B cell (primary cell): ENCODE results near the gene RTTN. TPM values are rescaled to one million over a fixed set of nuclear protein-coding genes. Genes with fewer than 3 reads are reported as not detected.

Experiments
- ATAC-seq: fragments of 200-7000 bp; cut with Tn5 transposase; one replicate; pipeline ENCODE4 v1.10.0; 2021; ENCODE audit warnings: low read depth, mild to moderate bottlenecking, moderate number of reproducible peaks, moderate library complexity
- CTCF ChIA-PET: fragments of 350-600 bp; sonication (Branson Sonifier 250); formaldehyde crosslinking; loops from one replicate; lab custom pipeline; 2021; ENCODE audit warnings: antibody characterized with exemption, inconsistent platforms; lab: Charles Lee
- POLR2A ChIA-PET: fragments of 350-600 bp; sonication (Branson Sonifier 250); formaldehyde crosslinking; loops from one replicate; lab custom pipeline; 2021; ENCODE audit warnings: antibody characterized with exemption; lab: Charles Lee
- DNase-seq: peaks from one replicate; pipeline ENCODE4 v3.0.0; 2013
- H2AFZ ChIP-seq: 2 replicates; pipeline ENCODE4 v1.6.1; 2012; ENCODE audit warnings: mild to moderate bottlenecking, low read depth, low read length; ENCODE audit not compliant: insufficient read depth, poor library complexity, severe bottlenecking
- H3K27ac ChIP-seq, 2 donors: 1 replicate in 1 of 2; 2 replicates in 1 of 2; pipeline ENCODE4 v1.5.1; 2012 to 2013; ENCODE audit warnings: low read length in 2 of 2, mild to moderate bottlenecking in 2 of 2, moderate library complexity in 1 of 2
- H3K27me3 ChIP-seq, 4 experiments: fragments of 200-600 bp in 1 of 4; sonication (generic) in 1 of 4; replicated peaks in 1 of 4; 1 replicate in 2 of 4; 2 replicates in 2 of 4; pipeline versions ENCODE4 v1.6.1 to v1.7.0; 2013 to 2016; ENCODE audit warnings: low read length in 3 of 4, mild to moderate bottlenecking in 2 of 4, mixed read lengths in 1 of 4, moderate library complexity in 1 of 4; ENCODE audit not compliant: insufficient read depth in 4 of 4, control insufficient read depth in 3 of 4; ENCODE audit errors: control extremely low read depth in 1 of 4
- H3K36me3 ChIP-seq, 2 experiments: replicated peaks in 1 of 2; 1 replicate in 1 of 2; 2 replicates in 1 of 2; pipeline versions ENCODE4 v1.6.1 to v1.7.1; 2013; ENCODE audit warnings: low read length in 1 of 2; ENCODE audit not compliant: insufficient read depth in 2 of 2, control insufficient read depth in 1 of 2; ENCODE audit errors: control extremely low read depth in 1 of 2, extremely low read depth in 1 of 2
- H3K4me1 ChIP-seq, 2 donors: fragments of 200-600 bp in 1 of 2; sonication (generic) in 1 of 2; 1 replicate in 1 of 2; 2 replicates in 1 of 2; pipeline versions ENCODE4 v1.5.1 to v1.6.1; 2013 to 2017; ENCODE audit warnings: low read length in 2 of 2; ENCODE audit not compliant: control insufficient read depth in 2 of 2, insufficient read depth in 2 of 2
- H3K4me2 ChIP-seq: replicated peaks from 2 replicates; pipeline ENCODE3; 2012; ENCODE audit warnings: mild to moderate bottlenecking, low read depth, low read length; ENCODE audit not compliant: poor library complexity, severe bottlenecking
- H3K4me3 ChIP-seq, 5 experiments: fragments of 200-600 bp in 1 of 5; sonication (generic) in 1 of 5; 1 replicate in 3 of 5; 2 replicates in 2 of 5; pipeline versions ENCODE4 v1.5.1 to v1.7.0; 2011 to 2016; ENCODE audit warnings: low read length in 4 of 5, mild to moderate bottlenecking in 4 of 5, low read depth in 2 of 5, control low read depth in 1 of 5, moderate library complexity in 1 of 5; ENCODE audit not compliant: insufficient read depth in 1 of 5; ENCODE audit errors: control extremely low read depth in 1 of 5, extremely low read depth in 1 of 5
- H3K79me2 ChIP-seq: fragments of 200-600 bp; sonication (generic); one replicate; pipeline ENCODE4 v1.6.0; 2016; ENCODE audit warnings: low read length; ENCODE audit not compliant: control insufficient read depth, insufficient read depth
- H3K9ac ChIP-seq: fragments of 200-600 bp; sonication (generic); 2 replicates; pipeline ENCODE4 v1.6.1; 2017; ENCODE audit warnings: mild to moderate bottlenecking, low read length, moderate library complexity
- H3K9me3 ChIP-seq, 3 donors: one replicate each; pipeline versions ENCODE4 v1.6.1 to v1.7.1; 2013; ENCODE audit warnings: low read length in 2 of 3; ENCODE audit not compliant: control insufficient read depth in 2 of 3, insufficient read depth in 1 of 3; ENCODE audit errors: control extremely low read depth in 1 of 3
- H4K20me1 ChIP-seq: 2 replicates; pipeline ENCODE4 v1.6.0; 2012; ENCODE audit warnings: mild to moderate bottlenecking, low read length; ENCODE audit not compliant: insufficient read depth, control insufficient read depth, poor library complexity, severe bottlenecking
- H3K27ac Mint-ChIP-seq: one replicate; pipeline ENCODE4 v1.8.0; 2021; ENCODE audit warnings: mixed read lengths
- H3K27me3 Mint-ChIP-seq: one replicate; pipeline ENCODE4 v1.8.0; 2021; ENCODE audit warnings: mixed read lengths
- H3K4me1 Mint-ChIP-seq: one replicate; pipeline ENCODE4 v1.8.0; 2021; ENCODE audit warnings: mixed read lengths
- H3K4me3 Mint-ChIP-seq: one replicate; pipeline ENCODE4 v1.8.0; 2021; ENCODE audit warnings: mixed read lengths
- H3K9me3 Mint-ChIP-seq: one replicate; pipeline ENCODE4 v1.8.0; 2022; ENCODE audit warnings: mixed read lengths; ENCODE audit not compliant: insufficient read depth
- CTCF ChIP-seq: fragments of 200-600 bp; IDR thresholded peaks from one replicate; pipeline ENCODE4 v1.8.0; 2022; ENCODE audit warnings: antibody characterized with exemption, mild to moderate bottlenecking
- EZH2 ChIP-seq: IDR thresholded peaks from 2 replicates; pipeline ENCODE4 v1.6.1; 2012; ENCODE audit warnings: borderline replicate concordance, low read depth, mild to moderate bottlenecking, moderate library complexity, low read length; ENCODE audit not compliant: insufficient read depth, poor library complexity, severe bottlenecking
- WGBS: methylation state at CpG from one replicate; pipeline ENCODE4 v1.1.5; 2013; ENCODE audit warnings: missing lambda C conversion rate; ENCODE audit not compliant: insufficient coverage; 5-methylcytosine and 5-hydroxymethylcytosine counted together
- intact Hi-C: fragments of 100-400 bp; cut with micrococcal nuclease; formaldehyde crosslinking; loops from one replicate; pipeline ENCODE4 v1.10.0; 2022
- polyA plus RNA-seq: library from polyadenylated mRNA; depleted of rRNA; stranded (reverse); fragments of >200 nt; gene quantifications from 2 replicates; pipeline ENCODE4 v1.2.3, GENCODE V29; 2012
- total RNA-seq, 2 donors: library from RNA; stranded (reverse); fragments of 120-200 nt in 1 of 2; gene quantifications; 1 replicate in 1 of 2; 2 replicates in 1 of 2; pipeline versions ENCODE4 v1.2.3 to v1.2.4, GENCODE V29; 2013 to 2022

RTTN gene
- total and polyA plus RNA-seq, 2 donors (not counting 1 experiment from before 2014, with no cell fraction given) = 10.0 to 41.2 TPM

- 100% methylated on average over 1 of the region's 1 CpG for WGBS
- intact Hi-C loops = loop anchor here (10.0 kb wide), 1 partner anchor 1375 kb away; the partner anchor contains the start of gene TMX3
- Mint-ChIP-seq H3K4me3 (no peak overlapping the region), H3K9me3 (peaks cover 2% of the 10 kb centered on the region), H3K4me1 (no peaks in the 10 kb centered on the region), H3K27ac (no peak overlapping the region), H3K27me3 (no peaks in the 10 kb centered on the region)
- no peak for ATAC-seq
- Histone ChIP-seq H4K20me1 (no peaks in the 10 kb centered on the region), H3K9ac (no peak overlapping the region), H2AFZ (no peak overlapping the region), H3K27me3 (no peaks in the 10 kb centered on the region), H3K27ac (no peak overlapping the region), H3K4me3 (no peak overlapping the region), H3K4me1 (no peaks in the 10 kb centered on the region), H3K4me2 (no peak overlapping the region), H3K9me3 (no peaks in the 10 kb centered on the region), H3K36me3 (peaks cover 0 to 3% of the 10 kb centered on the region in 2 experiments), H3K79me2 (no peaks in the 10 kb centered on the region)
- POLR2A ChIA-PET = no interaction called here
- CTCF ChIA-PET = interaction anchor here (0.6 kb wide), 1 partner anchor 343 kb away, joined by 4 read pairs; no protein-coding TSS in a partner anchor
- no peak for DNase-seq
- TF ChIP-seq EZH2 (no peak), CTCF (no peak)
Measured at GRCh38 chr18:70089858-70090257, 115.6 kb downstream of the RTTN start.

DNA sequence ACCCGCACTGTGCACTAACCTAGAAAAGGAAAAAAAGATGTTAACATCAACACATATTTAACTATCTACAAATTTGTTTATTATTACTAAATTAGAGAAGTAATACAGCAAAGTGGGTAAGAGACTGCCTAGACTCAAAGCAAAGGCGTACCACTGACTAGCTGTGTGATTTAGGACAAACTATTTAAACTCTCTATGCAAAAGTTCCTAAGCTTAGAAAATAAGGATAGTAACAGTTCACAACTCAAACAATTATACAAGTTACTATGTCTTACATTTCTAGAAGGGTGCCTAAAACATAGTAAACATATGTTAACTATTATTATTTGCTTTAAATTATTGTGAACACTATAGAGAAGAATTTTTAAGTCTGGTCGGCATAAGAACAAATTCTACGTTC is 119.4 kb downstream of the RTTN start:
- Histone ChIP-seq H3K9me3 (no peaks in the 10 kb centered on the region), H2AFZ (no peak overlapping the region), H3K4me1 (no peaks in the 10 kb centered on the region), H3K27ac (no peak overlapping the region), H3K9ac (no peak overlapping the region), H3K4me2 (no peak overlapping the region), H3K36me3 (peaks cover 0 to 3% of the 10 kb centered on the region in 2 experiments), H3K27me3 (no peaks in the 10 kb centered on the region), H3K4me3 (no peak overlapping the region), H4K20me1 (no peaks in the 10 kb centered on the region), H3K79me2 (no peaks in the 10 kb centered on the region)
- DNase-seq = peak; percentile 5
- WGBS = no CpG with 5 or more reads among the region's 4 CpGs
- TF ChIP-seq CTCF = no peak
- no peak for TF ChIP-seq EZH2
- Mint-ChIP-seq H3K4me1 (no peaks in the 10 kb centered on the region), H3K9me3 (no peaks in the 10 kb centered on the region), H3K27ac (no peak overlapping the region), H3K4me3 (no peak overlapping the region), H3K27me3 (no peaks in the 10 kb centered on the region)
- ChIA-PET CTCF (interaction anchor here (1.5 to 2.4 kb wide), 5 partner anchors 10 to 1237 kb away, joined by 3 to 12 read pairs (median 7); no protein-coding TSS in a partner anchor), POLR2A (no interaction called here)
- intact Hi-C loops = loop anchor here (2.0 to 10.0 kb wide), 2 partner anchors 1239 to 1371 kb away; partner anchors contain the start of gene TMX3
- no peak for ATAC-seq
